Skeletal muscle satellite cell (primary cell): ENCODE measurements around the gene RPL32. TPM values are rescaled to one million over a fixed set of nuclear protein-coding genes. Genes with fewer than 3 reads are reported as not detected.
"Not testable (repeated sequence)": the region's sequence is repeated elsewhere in the genome, so short reads cannot be mapped to it uniquely, and the experiment has no call there.

ENCODE experiments used
- H3K27me3 ChIP-seq: 2 replicates; pipeline ENCODE4 v1.7.0; 2013; ENCODE audit warnings: low read length; ENCODE audit not compliant: control insufficient read depth, insufficient read depth
- H3K36me3 ChIP-seq: 2 replicates; pipeline ENCODE4 v1.7.0; 2013; ENCODE audit warnings: mild to moderate bottlenecking, control low read depth, low read length; ENCODE audit not compliant: insufficient read depth
- H3K4me1 ChIP-seq: 2 replicates; pipeline ENCODE4 v1.7.0; 2013; ENCODE audit warnings: low read length; ENCODE audit not compliant: control insufficient read depth, insufficient read depth
- H3K4me2 ChIP-seq: 2 replicates; pipeline ENCODE4 v1.7.0; 2013; ENCODE audit warnings: mild to moderate bottlenecking, low read length
- H3K4me3 ChIP-seq: 2 replicates; pipeline ENCODE4 v1.7.0; 2013; ENCODE audit warnings: low read length
- H3K9ac ChIP-seq: 2 replicates; pipeline ENCODE4 v1.7.0; 2013; ENCODE audit warnings: mild to moderate bottlenecking, low read depth, low read length, moderate library complexity
- H3K9me3 ChIP-seq: replicated peaks from 2 replicates; pipeline ENCODE4 v1.7.0; 2013; ENCODE audit warnings: mild to moderate bottlenecking, control low read depth, low read length
- small RNA-seq: library from RNA; depleted of rRNA; stranded (forward); fragments of <200 nt; gene quantifications from one replicate; pipeline ENCODE3, GENCODE V24; 2012

Gene RPL32

DNA sequence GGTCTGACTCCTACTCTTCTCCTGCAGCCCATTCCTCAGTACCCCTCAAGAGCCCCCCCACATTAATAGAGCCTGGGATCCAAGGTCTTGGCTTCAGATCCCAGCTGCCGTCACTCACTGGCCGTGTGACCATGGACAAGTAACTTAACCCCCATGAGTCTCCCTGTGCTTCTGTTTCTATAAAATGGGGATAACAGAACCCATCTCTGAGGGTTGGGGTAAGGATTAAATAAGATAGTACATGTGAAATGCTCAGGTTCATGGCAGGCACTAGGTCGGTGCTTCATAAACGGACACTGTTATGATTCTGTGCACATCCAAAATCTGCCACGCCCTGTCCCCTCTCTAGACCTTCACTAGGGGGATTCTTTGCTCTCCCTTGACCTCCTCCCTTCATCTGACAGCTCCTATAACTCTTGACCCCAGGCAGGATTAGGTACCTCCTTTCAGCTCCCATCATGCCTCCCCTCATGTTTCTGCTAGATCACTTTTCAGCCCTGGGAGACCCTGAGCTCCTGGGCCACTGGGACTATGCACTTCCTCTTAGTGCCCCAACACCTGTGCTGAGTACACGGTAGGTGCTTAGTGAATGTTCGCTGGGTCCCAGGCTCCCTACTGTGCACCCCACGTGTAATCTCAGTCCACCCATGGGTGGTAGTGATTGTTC, 43.3 kb downstream of the RPL32 start:
- Histone ChIP-seq H3K27me3 (peaks cover 6% of the 10 kb centered on the region), H3K4me1 (peaks cover 7% of the 10 kb centered on the region), H3K9ac (no peak overlapping the region), H3K4me2 (no peak overlapping the region), H3K4me3 (no peak overlapping the region), H3K36me3 (no peaks in the 10 kb centered on the region), H3K9me3 (no peaks in the 10 kb centered on the region)

DNA sequence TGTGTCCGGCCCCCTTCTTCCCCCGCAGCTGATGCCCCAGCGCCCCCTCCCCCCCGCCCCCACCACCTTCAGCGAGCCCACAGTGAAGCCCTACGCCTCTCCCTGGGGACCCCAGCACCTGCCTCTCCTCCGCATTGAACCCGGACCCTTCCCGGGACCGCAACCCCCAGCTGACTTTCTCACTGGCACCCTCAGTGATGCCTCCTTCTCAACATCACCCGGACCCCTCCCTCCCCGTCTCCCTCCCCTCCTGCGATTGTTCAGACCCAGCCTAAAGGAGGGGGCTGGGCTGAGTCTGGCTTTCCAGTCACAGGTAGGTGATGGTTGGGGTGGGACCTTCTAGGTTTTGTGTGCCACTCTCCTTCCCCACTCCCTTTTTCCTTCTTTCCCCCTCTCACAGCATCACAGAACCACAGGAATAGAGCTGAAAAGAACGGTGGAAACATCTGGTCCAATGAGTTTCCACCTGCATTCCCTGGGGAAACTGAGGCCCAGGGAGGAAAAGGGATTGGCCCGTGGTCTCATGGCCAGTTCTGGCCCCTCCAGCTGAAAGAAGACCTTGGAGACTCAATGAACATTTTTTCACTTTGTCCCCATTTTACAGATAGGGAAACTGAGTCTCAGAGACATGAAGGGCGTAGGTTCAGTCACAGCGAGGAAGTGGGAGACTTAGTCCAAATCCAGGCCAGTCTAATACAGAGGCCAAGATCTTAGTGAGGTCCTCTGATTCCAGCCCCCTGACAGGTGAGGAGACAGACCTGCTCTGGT, 44.1 kb downstream of the RPL32 start:
- H3K36me3 ChIP-seq: no peaks in the 10 kb centered on the region
- H3K4me3 ChIP-seq: no peak overlapping the region
- H3K4me1 ChIP-seq: peaks cover 7% of the 10 kb centered on the region
- H3K9ac ChIP-seq: no peak overlapping the region
- no peak overlapping the region for H3K4me2 ChIP-seq
- H3K9me3 ChIP-seq: no peaks in the 10 kb centered on the region
- peaks cover 6% of the 10 kb centered on the region for H3K27me3 ChIP-seq

DNA sequence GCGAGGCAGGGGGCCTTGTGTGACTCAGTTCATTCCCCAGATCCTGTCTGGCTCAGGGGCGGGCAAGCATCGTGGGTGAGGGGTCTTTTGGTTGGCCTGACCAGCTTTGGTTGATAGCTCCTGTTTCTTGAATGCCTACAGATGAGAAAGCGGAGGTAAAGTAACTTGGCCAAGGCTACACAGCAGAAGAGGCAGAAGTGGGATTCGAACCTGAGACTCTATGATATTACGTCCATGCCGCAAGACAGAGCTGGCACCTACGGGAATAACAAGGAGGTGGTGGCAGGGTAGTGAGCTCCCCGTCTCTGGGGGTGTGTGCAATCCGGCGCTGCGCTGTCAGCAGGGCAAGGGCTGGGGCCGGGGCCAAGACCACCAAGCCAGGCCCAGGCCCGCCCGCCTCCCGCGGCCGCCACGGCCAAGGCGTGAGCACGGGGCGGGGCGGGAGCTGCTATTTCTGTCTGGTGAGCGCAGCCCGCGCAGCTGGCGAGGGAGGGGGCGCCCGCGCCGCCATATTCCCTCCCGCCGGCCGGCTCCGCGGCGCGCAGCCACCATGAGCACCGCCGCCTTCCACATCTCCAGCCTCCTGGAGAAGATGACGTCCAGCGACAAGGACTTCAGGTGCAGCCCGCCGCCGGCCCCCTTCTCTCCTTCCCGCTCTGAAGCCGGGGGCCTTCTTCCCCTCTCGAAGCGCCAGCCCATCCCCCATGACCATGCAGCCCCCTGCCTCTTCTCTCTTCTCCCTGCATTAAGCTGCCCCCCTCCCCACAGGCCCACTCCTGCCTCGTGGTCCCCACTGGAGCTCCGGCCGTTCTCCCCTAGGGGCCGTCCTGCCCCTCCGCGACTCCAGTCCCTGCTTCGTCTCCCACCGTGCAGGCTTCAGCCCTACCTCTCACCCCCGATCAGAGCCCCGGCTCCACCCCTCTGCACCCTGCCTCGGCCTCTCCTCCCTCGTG, 44.9 kb downstream of the RPL32 start, which contains the start of gene CAND2:
CAND2 (plus strand) TSS at position 510 of the 953 bp plus-strand sequence; CDS start at position 551, 41 bp downstream.
- Histone ChIP-seq H3K27me3 (peaks cover 6% of the 10 kb centered on the region), H3K4me3 (peak within 1 kb of the TSS; percentile 71), H3K9me3 (no peaks in the 10 kb centered on the region), H3K4me1 (peaks cover 9% of the 10 kb centered on the region), H3K4me2 (peak within 1 kb of the TSS; percentile 90), H3K9ac (peak within 1 kb of the TSS; percentile 72), H3K36me3 (no peaks in the 10 kb centered on the region)

DNA sequence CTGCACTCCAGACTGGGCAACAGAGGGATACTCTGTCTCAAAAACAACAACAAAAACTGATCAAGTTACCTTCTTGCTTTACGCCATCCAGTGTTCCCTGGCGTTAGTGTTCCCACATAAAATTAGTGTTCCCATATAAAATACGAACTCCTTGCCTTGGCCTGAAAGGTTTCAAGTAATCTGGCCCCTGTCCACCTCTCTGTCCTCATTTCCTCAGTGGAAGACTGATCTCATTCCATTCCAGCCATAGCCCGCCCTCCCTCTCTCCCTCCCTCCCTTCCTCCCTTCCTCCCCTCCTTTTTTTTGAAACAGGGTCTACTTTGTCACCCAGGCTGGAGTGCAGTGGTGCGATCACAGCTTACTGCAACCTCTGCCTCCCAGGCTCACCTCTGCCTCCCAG, 47.7 kb downstream of the RPL32 start:
- no peak overlapping the region for H3K4me2 ChIP-seq
- no peak overlapping the region for H3K9ac ChIP-seq
- no peaks in the 10 kb centered on the region for H3K9me3 ChIP-seq
- peaks cover 14% of the 10 kb centered on the region for H3K4me1 ChIP-seq
- H3K27me3 ChIP-seq: peaks cover 6% of the 10 kb centered on the region
- no peaks in the 10 kb centered on the region for H3K36me3 ChIP-seq
- no peak overlapping the region for H3K4me3 ChIP-seq

DNA sequence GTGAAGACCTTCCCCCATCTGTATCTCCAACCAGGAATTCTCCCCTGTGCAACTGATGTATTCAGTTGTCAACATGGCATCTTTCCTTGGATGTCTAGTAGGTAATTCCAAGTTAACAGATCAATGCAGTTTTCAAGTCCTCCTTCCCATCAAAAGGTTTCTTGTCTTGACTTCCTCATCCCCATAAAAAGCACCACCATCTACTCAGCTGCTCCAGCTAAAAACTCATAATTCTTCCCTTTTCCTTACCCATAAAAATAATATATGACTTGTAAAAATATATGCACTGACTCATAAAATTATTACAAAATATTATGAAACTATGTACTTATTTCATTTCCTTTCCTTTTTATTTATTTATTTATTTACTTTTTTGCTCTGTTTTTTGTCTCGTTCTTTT, 49.9 kb downstream of the RPL32 start:
- Histone ChIP-seq H3K9me3 (no peaks in the 10 kb centered on the region), H3K36me3 (no peaks in the 10 kb centered on the region), H3K9ac (no peak overlapping the region), H3K4me2 (no peak overlapping the region), H3K27me3 (peaks cover 10% of the 10 kb centered on the region), H3K4me3 (no peak overlapping the region), H3K4me1 (peaks cover 14% of the 10 kb centered on the region)

DNA sequence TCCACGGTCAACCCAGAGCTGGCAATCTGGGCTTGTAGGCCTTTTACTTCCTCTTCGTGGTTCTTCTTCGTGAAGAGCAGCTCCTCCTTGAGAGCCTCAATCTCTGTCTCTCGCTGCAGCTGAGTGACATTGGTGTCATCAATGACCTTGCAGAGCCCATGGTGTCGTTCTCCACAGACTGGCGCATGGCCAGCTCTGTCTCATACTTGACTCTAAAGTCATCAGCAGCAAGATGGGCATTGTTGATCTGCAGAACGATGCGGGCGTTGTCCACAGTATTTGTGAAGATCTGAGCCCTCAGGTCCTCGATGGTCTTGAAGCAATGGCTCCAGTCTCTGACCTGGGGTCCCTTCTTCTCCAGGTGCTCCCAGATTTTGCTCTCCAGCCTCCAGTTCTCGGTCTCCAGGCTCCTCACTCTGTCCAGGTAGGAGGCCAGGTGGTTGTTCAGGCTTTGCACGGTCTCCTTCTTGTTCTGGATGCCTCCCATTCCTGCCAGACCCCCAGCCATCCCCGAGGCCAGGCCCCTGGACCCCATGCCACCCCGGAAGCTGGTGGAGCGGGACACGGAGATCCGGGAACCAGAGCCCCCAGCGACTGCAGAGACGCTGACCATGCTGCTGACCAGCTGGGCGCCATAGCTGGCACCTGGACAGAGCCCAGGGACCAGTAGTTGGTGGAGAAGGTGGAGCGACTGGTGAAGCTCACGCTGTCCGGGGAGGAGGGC, 53.2 kb downstream of the RPL32 start:
- not testable (repeated sequence) for H3K36me3 ChIP-seq, H3K4me3 ChIP-seq, H3K4me2 ChIP-seq, H3K9me3 ChIP-seq, H3K4me1 ChIP-seq, H3K9ac ChIP-seq
- peaks cover 16% of the 10 kb centered on the region for H3K27me3 ChIP-seq

DNA sequence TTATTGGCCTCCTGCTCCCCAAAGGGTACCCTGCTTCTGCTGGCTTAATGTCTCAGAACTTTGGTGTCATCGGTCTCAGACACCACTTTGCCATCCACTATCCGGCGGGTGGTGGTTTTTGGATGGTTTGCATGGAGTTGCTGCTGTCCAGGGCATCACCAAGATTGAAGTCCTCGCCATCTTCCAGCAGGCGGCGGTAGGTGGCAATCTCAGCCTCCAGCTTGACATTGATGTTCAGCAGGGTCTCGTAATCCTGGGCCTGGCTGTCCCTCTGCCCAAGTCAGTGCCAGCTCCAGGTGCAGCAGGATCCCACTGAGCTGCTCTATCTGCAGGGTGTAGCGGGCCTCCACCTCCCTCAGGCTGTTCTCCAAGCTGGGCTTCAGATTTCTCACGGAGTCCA, 54.0 kb downstream of the RPL32 start:
- H3K9ac ChIP-seq, H3K4me2 ChIP-seq, H3K4me1 ChIP-seq, H3K9me3 ChIP-seq, H3K36me3 ChIP-seq, H3K4me3 ChIP-seq: not testable (repeated sequence)
- peaks cover 23% of the 10 kb centered on the region for H3K27me3 ChIP-seq

DNA sequence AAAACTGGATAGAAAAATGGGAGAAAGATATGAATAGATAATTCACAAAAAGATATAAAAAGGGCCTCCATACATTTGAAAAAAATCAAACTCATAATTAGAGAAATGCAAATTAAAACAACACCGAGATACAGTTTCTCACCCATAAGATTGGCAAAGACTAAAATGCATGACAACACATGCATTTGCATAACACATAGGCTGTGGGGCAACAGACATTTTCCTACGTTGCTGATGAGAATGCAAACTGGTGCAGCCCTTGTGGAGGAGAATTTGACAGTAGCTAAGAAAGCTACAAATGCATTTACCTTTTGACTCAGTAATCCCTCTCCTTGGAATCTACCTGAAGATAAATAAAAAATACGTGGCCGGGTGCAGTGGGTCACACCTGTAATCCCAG, 56.3 kb downstream of the RPL32 start:
- H3K4me1 ChIP-seq: no peaks in the 10 kb centered on the region
- no peak overlapping the region for H3K4me2 ChIP-seq
- H3K9ac ChIP-seq: no peak overlapping the region
- H3K4me3 ChIP-seq: no peak overlapping the region
- peaks cover 38% of the 10 kb centered on the region for H3K27me3 ChIP-seq
- no peaks in the 10 kb centered on the region for H3K36me3 ChIP-seq
- H3K9me3 ChIP-seq: no peaks in the 10 kb centered on the region

Small RNA genes lying within 50 kb of the gene (small RNA-seq; reads per million reads assigned to genes)
- not detected for gene AC034198.1
